AG08395 (cell line): Measurements from ENCODE around the gene CRHR2.

Experiments
- DNase-seq: peaks from one replicate; pipeline ENCODE4 v3.0.0; 2012; ENCODE audit warnings: mixed read lengths, low spot score

Gene CRHR2

GRCh38 chr7:30706908-30707307 lies 24.7 kb upstream of the CRHR2 start:
- DNase-seq = no peak

DNA sequence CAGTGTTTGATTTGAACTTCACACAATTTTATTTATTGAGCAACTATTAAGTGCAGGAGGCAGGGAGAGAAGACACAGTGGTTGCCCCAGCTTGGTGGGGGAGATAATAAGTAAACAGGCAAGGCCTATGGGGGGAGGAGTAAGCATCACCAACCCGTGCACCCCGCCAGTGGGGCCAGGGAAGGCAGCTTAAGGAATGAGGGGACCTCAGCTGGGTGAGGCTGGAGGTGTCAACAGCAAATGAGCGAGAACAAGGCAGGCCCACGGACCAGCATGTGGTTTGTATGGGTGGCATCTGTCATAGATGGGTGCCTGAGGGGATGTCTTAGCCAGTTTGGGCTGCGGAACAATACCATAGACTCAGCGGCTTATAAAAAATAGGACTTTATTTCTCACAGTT lies 24.1 kb upstream of the CRHR2 start:
- no peak for DNase-seq

DNA sequence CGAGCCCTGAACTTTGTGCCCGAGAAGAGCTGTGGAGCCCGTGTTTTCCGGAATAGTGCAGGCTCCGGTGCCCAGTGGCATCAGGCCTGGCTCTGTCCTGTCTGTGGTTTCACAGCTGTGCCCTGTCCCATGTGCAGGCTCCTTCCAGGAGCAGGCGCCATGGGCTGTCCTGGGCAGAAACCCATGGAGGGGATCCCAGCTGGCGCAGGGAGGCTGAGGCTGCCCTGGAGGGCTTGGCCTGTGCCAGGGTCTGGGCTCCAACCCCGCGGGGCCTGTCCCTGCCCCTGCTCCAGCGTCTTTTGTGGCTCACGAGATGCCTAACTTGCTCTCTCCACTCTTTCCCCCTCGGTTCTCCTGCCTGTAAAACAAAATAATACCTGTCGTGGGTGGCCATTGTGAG lies 23.3 kb upstream of the CRHR2 start:
- no peak for DNase-seq

DNA sequence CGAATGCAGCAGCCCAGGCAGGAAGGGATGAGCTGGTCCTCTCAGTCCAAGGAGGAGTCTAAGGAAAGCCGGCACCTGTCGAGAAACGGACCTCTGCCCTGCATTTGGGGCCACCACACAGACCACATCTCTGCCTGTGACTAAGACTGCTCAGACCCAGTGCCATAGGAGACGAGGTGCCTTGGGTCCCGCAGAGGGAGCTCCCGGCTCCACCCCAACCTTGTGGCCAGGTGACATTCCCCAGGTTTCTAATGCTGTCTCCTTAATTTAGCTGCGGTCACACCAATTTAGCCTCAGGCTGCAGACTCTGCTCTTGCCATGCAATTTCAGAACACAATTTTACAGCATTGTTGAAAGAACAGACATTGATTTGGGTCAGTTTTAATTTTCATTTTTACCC lies 22.8 kb upstream of the CRHR2 start:
- no peak for DNase-seq

DNA sequence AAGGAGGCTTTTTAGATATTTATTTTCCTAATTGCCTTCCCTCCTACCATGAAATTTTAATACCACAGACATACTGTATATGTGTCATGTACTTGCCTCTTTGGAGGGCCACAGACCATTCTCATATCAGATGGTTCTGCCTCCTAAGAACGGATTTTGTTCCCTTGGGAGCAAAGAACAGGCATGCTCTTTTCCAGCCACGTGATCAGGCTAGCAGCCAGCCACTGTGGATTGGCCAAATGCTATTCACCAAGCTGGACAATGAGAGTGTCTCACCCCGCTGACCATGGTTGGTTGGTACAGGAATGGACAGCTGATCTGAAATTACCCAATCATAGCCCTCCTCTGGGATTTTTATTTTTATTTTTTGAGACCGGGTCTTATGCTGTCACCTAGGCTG lies 21.5 kb upstream of the CRHR2 start:
- DNase-seq = no peak

GRCh38 chr7:30702200-30702599 lies 19.9 kb upstream of the CRHR2 start:
- DNase-seq = no peak

DNA sequence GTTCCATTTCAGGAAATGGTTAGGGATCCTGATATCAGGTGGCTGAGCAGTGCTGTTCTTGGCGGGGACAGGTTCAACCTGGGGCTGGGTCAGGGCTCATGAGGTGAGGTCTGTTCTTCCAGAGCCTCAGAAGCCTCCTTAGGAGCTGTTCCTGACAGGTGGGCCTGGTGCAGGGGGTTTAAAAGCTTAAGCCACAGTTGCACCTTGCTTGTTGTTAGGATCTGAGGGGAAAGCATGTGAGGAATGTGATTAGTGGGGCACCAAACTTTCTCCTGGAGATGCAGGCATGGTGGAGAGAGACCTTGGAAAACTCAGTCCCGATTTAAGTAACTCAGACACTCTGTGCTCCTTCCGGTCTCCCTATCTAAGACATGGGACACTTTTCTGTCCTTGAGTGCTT lies 18.7 kb upstream of the CRHR2 start:
- DNase-seq = no peak

- DNase-seq = no peak
Observed at GRCh38 chr7:30699706-30700495, 17.6 kb upstream of the CRHR2 start.

DNA sequence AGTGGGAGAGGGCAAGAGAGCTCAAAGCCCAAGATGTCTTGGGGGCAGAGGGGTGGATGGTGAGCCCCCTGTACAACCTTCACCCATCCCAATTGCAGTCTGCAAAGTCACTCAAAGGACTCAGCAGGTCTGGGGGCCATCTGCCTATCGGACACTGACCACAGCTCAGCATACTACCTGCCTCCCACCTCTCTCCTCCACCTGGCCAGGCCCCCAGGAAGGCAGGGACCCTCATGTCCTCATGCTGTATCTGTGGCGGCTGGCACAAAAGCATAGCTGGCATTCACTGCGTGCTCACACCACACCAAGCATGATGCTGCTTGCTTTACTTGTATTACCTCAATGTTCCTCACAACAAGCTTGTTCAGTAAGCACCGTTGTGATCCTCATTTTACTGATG lies 16.2 kb upstream of the CRHR2 start:
- no peak for DNase-seq

DNA sequence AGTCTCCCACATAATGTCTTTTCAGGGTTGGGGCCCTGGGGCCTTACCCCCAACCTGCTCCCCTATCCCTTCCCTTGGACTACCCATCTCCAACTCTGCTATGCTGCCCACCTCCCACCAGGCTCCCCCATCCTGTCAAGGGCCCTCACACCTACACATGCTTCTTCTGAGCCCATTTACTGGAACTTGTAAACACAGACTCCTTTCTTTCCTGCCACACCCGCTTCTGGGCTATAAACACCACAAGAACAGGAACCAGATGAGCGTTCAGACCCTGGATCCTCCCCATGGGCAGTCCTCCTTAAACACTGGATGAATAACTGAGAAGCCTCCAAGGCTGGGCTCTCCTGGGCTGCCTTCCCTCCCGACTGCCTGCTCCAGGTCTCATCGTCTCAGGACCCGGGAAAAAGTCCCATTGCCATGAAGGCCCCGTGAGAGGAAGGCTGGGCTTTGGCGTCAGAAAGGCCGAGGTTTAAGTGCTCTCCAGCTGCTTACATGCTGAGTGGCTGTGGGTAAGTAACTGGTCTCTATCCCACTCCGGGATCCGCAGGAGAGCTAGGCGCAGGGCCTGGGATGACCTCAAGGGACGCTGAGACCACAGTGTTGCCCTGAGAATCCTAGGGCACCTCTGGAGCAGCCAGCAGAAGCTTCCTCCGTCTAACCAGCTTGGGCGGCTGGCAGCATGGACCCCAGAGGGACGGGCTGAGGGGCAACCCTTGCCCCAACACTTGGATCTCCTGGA lies 15.6 kb upstream of the CRHR2 start:
- DNase-seq = no peak

GRCh38 chr7:30694774-30695721 lies 12.8 kb upstream of the CRHR2 start:
- DNase-seq = no peak

GRCh38 chr7:30694218-30694745 lies 12.0 kb upstream of the CRHR2 start:
- no peak for DNase-seq

- no peak for DNase-seq
Observed at GRCh38 chr7:30692882-30693281, 10.6 kb upstream of the CRHR2 start.

GRCh38 chr7:30692438-30692837 lies 10.2 kb upstream of the CRHR2 start:
- no peak for DNase-seq

GRCh38 chr7:30690011-30690410 lies 7.8 kb upstream of the CRHR2 start:
- DNase-seq = no peak

DNA sequence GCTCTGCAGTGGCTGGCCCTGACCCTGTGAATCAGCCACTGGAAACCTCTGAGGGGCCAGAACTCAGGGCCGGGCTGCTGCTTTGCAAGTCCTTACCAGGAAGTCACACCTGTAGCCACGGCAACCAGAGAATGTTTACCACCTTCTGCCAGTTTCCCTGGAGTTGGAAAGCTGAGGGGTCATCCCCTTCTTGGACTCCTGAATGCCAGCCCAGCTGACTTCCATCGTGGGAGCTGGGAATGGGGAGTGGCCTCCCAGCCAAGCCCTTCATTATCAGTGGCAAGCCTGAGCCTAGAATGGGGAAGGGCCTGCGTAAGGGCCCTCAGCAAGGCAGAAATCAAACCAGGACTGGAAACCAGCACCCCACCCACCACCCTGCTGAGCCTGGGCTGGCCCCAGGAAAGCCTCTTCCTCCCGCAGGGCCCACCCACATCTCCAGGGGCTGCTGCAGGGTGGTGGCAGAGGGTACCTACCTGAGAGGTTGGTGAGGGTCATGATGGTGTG lies 6.5 kb upstream of the CRHR2 start:
- no peak for DNase-seq

DNA sequence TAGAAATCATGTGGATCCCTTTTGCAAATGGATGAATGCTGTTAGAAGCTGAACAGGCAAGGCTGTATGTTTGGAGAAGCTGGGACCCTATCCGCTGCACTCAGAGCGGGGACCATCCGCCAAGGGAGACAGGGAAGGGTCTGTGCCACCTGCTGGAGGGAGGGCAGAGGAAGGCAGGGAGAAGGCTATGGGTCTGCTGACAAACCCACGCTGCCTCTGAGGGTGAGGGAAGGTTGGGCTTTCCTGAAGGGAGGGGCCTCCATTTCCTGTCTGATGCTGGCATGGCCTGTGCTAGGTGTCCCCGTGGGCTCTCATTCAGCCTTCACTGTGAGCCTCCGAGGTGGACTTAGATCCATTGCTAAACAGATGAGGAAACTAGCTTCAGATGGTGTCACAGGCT lies 5.3 kb upstream of the CRHR2 start:
- DNase-seq = no peak

GRCh38 chr7:30684351-30684750 lies 2.1 kb upstream of the CRHR2 start:
- DNase-seq = peak; percentile 19

GRCh38 chr7:30683816-30684215 lies 1.6 kb upstream of the CRHR2 start:
- no peak for DNase-seq

- DNase-seq = no peak
Observed at GRCh38 chr7:30683306-30683705, 1.1 kb upstream of the CRHR2 start.

GRCh38 chr7:30681815-30682211 lies 443 bp downstream of the CRHR2 start:
- DNase-seq = no peak

GRCh38 chr7:30681331-30681797 lies 892 bp downstream of the CRHR2 start:
- DNase-seq = no peak
